ENCODE data around the gene CAPNS2.

DNA sequence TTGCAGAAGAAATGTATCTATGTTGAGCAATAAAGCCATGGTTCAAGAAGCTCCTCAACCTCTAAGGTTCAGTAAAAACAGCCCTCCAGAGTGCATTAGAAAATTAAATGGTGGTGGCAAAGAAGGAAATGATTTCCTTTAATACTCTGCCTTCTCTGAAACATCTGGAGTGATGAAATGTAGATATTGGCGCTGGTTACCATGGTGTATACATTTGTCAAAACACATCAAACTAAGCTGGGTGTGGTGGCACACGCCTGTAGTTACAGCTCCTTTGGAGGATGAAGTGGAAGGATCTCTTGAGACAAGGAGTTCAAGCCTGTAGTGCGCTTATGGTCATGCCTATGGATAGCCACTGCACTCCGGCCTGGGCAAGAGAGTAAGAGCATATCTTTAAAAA is 6.0 kb downstream of the CAPNS2 start:
- TF ChIP-seq POLR2AphosphoS5 (IDR thresholded peaks at IDR 0.05; ENCODE audit: low read depth, low read length), result no peak
- TF ChIP-seq, protein P1, sequence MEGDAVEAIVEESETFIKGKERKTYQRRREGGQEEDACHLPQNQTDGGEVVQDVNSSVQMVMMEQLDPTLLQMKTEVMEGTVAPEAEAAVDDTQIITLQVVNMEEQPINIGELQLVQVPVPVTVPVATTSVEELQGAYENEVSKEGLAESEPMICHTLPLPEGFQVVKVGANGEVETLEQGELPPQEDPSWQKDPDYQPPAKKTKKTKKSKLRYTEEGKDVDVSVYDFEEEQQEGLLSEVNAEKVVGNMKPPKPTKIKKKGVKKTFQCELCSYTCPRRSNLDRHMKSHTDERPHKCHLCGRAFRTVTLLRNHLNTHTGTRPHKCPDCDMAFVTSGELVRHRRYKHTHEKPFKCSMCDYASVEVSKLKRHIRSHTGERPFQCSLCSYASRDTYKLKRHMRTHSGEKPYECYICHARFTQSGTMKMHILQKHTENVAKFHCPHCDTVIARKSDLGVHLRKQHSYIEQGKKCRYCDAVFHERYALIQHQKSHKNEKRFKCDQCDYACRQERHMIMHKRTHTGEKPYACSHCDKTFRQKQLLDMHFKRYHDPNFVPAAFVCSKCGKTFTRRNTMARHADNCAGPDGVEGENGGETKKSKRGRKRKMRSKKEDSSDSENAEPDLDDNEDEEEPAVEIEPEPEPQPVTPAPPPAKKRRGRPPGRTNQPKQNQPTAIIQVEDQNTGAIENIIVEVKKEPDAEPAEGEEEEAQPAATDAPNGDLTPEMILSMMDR (IDR thresholded peaks at IDR 0.05), result no peak
